Activated CD8-positive, alpha-beta memory T cell treated with anti-CD3 and anti-CD28 coated beads, Interleukin-2, amount 50 U/mL, for 1 hour (primary cell): ENCODE data around the gene TRIM71.
"Not testable (repeated sequence)": the region's sequence is repeated elsewhere in the genome, so short reads cannot be mapped to it uniquely, and the experiment has no call there.

Experiments used
- DNase-seq: peaks from one replicate; pipeline ENCODE4 v3.0.0-alpha.2; 2020; ENCODE audit errors: extremely low read depth

The TRIM71 gene

GRCh38 chr3:32934150-32934742 lies 116.4 kb downstream of the TRIM71 start:
- DNase-seq = no peak

GRCh38 chr3:32937331-32937730 lies 119.5 kb downstream of the TRIM71 start:
- DNase-seq = no peak

- DNase-seq = not testable (repeated sequence)
Observed at GRCh38 chr3:32939531-32940284, 121.9 kb downstream of the TRIM71 start.

- DNase-seq = no peak
Observed at GRCh38 chr3:32940726-32941125, 122.9 kb downstream of the TRIM71 start.

- no peak for DNase-seq
Observed at GRCh38 chr3:32945136-32945535, 127.3 kb downstream of the TRIM71 start.

GRCh38 chr3:32945598-32945997 lies 127.8 kb downstream of the TRIM71 start:
- DNase-seq = not testable (repeated sequence)

GRCh38 chr3:32946973-32947788 lies 129.4 kb downstream of the TRIM71 start:
- no peak for DNase-seq
